ENCODE results near the gene LETM1. TPM values are rescaled to one million over a fixed set of nuclear protein-coding genes. Genes with fewer than 3 reads are reported as not detected.

Gene LETM1
- total RNA-seq, 1 experiment from 2014 or later, result 48.9 TPM

GRCh38 chr4:1807332-1807777 is 48.6 kb downstream of the LETM1 start:
- no peak for DNase-seq (ENCODE audit: low read depth)

- no peak for DNase-seq (ENCODE audit: low read depth)
Observed at GRCh38 chr4:1806596-1807331, 49.2 kb downstream of the LETM1 start.

- DNase-seq (ENCODE audit: low read depth), result no peak
Observed at GRCh38 chr4:1806223-1806564, 49.8 kb downstream of the LETM1 start.

- DNase-seq (ENCODE audit: low read depth), result no peak
Observed at GRCh38 chr4:1805493-1806222, 50.3 kb downstream of the LETM1 start.

GRCh38 chr4:1804638-1805492 is 51.1 kb downstream of the LETM1 start:
- no peak for DNase-seq (ENCODE audit: low read depth)

GRCh38 chr4:1803523-1804423 is 52.2 kb downstream of the LETM1 start:
- DNase-seq (ENCODE audit: low read depth), result no peak

GRCh38 chr4:1802720-1803522 is 53.0 kb downstream of the LETM1 start:
- DNase-seq (ENCODE audit: low read depth), result no peak

- DNase-seq (ENCODE audit: low read depth), result no peak
Observed at GRCh38 chr4:1802151-1802715, 53.7 kb downstream of the LETM1 start.

- no peak for DNase-seq (ENCODE audit: low read depth)
Observed at GRCh38 chr4:1801286-1801958, 54.5 kb downstream of the LETM1 start.

- DNase-seq (ENCODE audit: low read depth), result no peak
Observed at GRCh38 chr4:1800805-1801204, 55.2 kb downstream of the LETM1 start.

GRCh38 chr4:1799387-1800375 is 56.3 kb downstream of the LETM1 start:
- DNase-seq (ENCODE audit: low read depth), result no peak

- no peak for DNase-seq (ENCODE audit: low read depth)
Observed at GRCh38 chr4:1798580-1799386, 57.2 kb downstream of the LETM1 start.

- no peak for DNase-seq (ENCODE audit: low read depth)
Observed at GRCh38 chr4:1797861-1798579, 57.9 kb downstream of the LETM1 start.

- DNase-seq (ENCODE audit: low read depth), result no peak
Observed at GRCh38 chr4:1797298-1797860, 58.6 kb downstream of the LETM1 start.

- DNase-seq (ENCODE audit: low read depth), result no peak
Observed at GRCh38 chr4:1796486-1797204, 59.3 kb downstream of the LETM1 start.

Data from Daoy (cell line).